Endothelial cell of umbilical vein (primary cell): ENCODE data around the gene HEXA. TPM values are rescaled to one million over a fixed set of nuclear protein-coding genes. Genes with fewer than 3 reads are reported as not detected.

Experiments used
- BruUV-seq: library from RNA; stranded (reverse); fragments of 400-500 nt; replicated peaks from 2 replicates; lab custom pipeline; 2021; lab: Mats Ljungman, UMichigan
- CTCF ChIA-PET: fragments of 300-600, 350-600 bp; sonication (Branson Sonifier 250); formaldehyde crosslinking; loops from one replicate; lab custom pipeline; 2021; ENCODE audit warnings: antibody characterized with exemption, inconsistent platforms; lab: Charles Lee
- POLR2A ChIA-PET: fragments of 300-600, 350-600 bp; sonication (Branson Sonifier 250); formaldehyde crosslinking; loops from one replicate; lab custom pipeline; 2021; ENCODE audit warnings: antibody characterized with exemption, inconsistent platforms; lab: Charles Lee
- DNase-seq: peaks from one replicate; pipeline ENCODE4 v3.0.0-alpha.2; 2011; ENCODE audit warnings: low read depth, low spot score
- FAIRE-seq: peaks from 2 replicates; lab custom pipeline; 2011; peaks lifted over from hg19 to GRCh38; lab: Jason Lieb, UNC
- H2AFZ ChIP-seq: 2 replicates; pipeline ENCODE4 v1.6.0; 2012; ENCODE audit warnings: low read depth, low read length, control low read depth, inconsistent platforms
- H3K27ac ChIP-seq: 2 replicates; pipeline ENCODE4 v1.5.1; 2011; ENCODE audit warnings: low read depth, mild to moderate bottlenecking, control low read depth, low read length, moderate library complexity; ENCODE audit not compliant: insufficient read depth
- H3K27me3 ChIP-seq, 2 experiments: 2 replicates each; pipeline versions ENCODE4 v1.6.0 to v1.6.1; 2011; ENCODE audit warnings: low read length in 2 of 2, mixed read lengths in 1 of 2; ENCODE audit not compliant: control insufficient read depth in 2 of 2, insufficient read depth in 2 of 2
- H3K36me3 ChIP-seq, 2 experiments: 2 replicates in 1 of 2; 3 replicates in 1 of 2; pipeline ENCODE4 v1.5.1; 2011; ENCODE audit warnings: low read length in 2 of 2, mild to moderate bottlenecking in 1 of 2, moderate library complexity in 1 of 2; ENCODE audit not compliant: control insufficient read depth in 2 of 2, insufficient read depth in 2 of 2; ENCODE audit errors: extremely low read depth in 1 of 2
- H3K4me1 ChIP-seq: 3 replicates; pipeline ENCODE4 v1.5.1; 2011; ENCODE audit warnings: mild to moderate bottlenecking, low read length; ENCODE audit not compliant: control insufficient read depth, insufficient read depth; ENCODE audit errors: extremely low read depth
- H3K4me2 ChIP-seq: 2 replicates; pipeline ENCODE4 v1.6.1; 2011; ENCODE audit warnings: low read length, control low read depth, mixed read lengths; ENCODE audit not compliant: insufficient read depth
- H3K4me3 ChIP-seq, 3 experiments: fragments of 200-600 bp in 1 of 3; sonication (generic), shearing (Covaris generic) in 1 of 3; replicated peaks in 1 of 3; 2 replicates each; pipeline ENCODE4 v1.5.1; 2011 to 2016; ENCODE audit warnings: control low read depth in 3 of 3, low read length in 3 of 3, mild to moderate bottlenecking in 2 of 3, inconsistent platforms in 1 of 3, low read depth in 1 of 3, moderate library complexity in 1 of 3; ENCODE audit not compliant: insufficient read depth in 1 of 3
- H3K79me2 ChIP-seq: 2 replicates; pipeline ENCODE4 v1.6.0; 2012; ENCODE audit warnings: low read length, inconsistent platforms; ENCODE audit not compliant: control insufficient read depth, insufficient read depth
- H3K9ac ChIP-seq: replicated peaks from 2 replicates; pipeline ENCODE3; 2011; ENCODE audit warnings: low read length, control low read depth; ENCODE audit not compliant: insufficient read depth; ENCODE audit errors: extremely low read depth
- H3K9me1 ChIP-seq: replicated peaks from 3 replicates; pipeline ENCODE4 v1.6.0; 2011; ENCODE audit warnings: mild to moderate bottlenecking, low read length; ENCODE audit not compliant: control insufficient read depth, insufficient read depth; ENCODE audit errors: extremely low read depth
- H3K9me3 ChIP-seq: replicated peaks from 2 replicates; pipeline ENCODE4 v1.5.1; 2012; ENCODE audit warnings: low read length, inconsistent platforms; ENCODE audit not compliant: control insufficient read depth, insufficient read depth
- H4K20me1 ChIP-seq: replicated peaks from 2 replicates; pipeline ENCODE3; 2011; ENCODE audit warnings: mild to moderate bottlenecking, low read length; ENCODE audit not compliant: control insufficient read depth, insufficient read depth; ENCODE audit errors: extremely low read depth
- EZH2 ChIP-seq: IDR thresholded peaks from 2 replicates; pipeline ENCODE4 v1.6.1; 2012; ENCODE audit warnings: borderline replicate concordance, low read depth, mild to moderate bottlenecking, moderate library complexity, low read length, inconsistent platforms; ENCODE audit not compliant: severe bottlenecking
- FOS ChIP-seq: IDR thresholded peaks from 2 replicates; pipeline ENCODE4 v1.6.1; 2011; ENCODE audit warnings: mild to moderate bottlenecking, low read length, moderate library complexity, borderline replicate concordance; ENCODE audit not compliant: insufficient read depth
- GATA2 ChIP-seq: IDR thresholded peaks from 2 replicates; pipeline ENCODE4 v1.7.0; 2011; ENCODE audit warnings: low read depth, mild to moderate bottlenecking, moderate library complexity, mixed read lengths, low read length; ENCODE audit not compliant: insufficient read length, insufficient read depth
- JUN ChIP-seq: IDR thresholded peaks from 2 replicates; pipeline ENCODE4 v1.6.1; 2011; ENCODE audit warnings: borderline replicate concordance, low read depth; ENCODE audit not compliant: insufficient read length, insufficient read depth
- MYC ChIP-seq: IDR thresholded peaks from one replicate; pipeline ENCODE4 v1.6.1; 2011; ENCODE audit warnings: mild to moderate bottlenecking, low read depth, low read length
- POLR2A ChIP-seq: IDR thresholded peaks from 2 replicates; pipeline ENCODE4 v1.6.1; 2012; ENCODE audit warnings: low read depth, mild to moderate bottlenecking, control low read depth, low read length
- POLR2AphosphoS5 ChIP-seq: IDR thresholded peaks from 2 replicates; pipeline ENCODE4 v1.6.1; 2012; ENCODE audit warnings: low read depth, mild to moderate bottlenecking, control low read depth, low read length, moderate library complexity; ENCODE audit not compliant: insufficient read depth
- dilution Hi-C: fragments of 300-500 bp; cut with MboI; formaldehyde crosslinking; loops from one replicate; pipeline ENCODE4 v1.15.0; 2019; ENCODE audit warnings: low sequenced_read_pairs; ENCODE audit not compliant: extremely low pct_ligation_motif_present
- intact Hi-C: fragments of 100-400 bp; cut with micrococcal nuclease; formaldehyde crosslinking; loops from one replicate; pipeline ENCODE4 v1.10.0; 2022
- polyA plus RNA-seq, 4 experiments: library from polyadenylated mRNA; depleted of rRNA in 3 of 4; stranded (reverse) in 3 of 4; unstranded in 1 of 4; fragments of >200 nt; gene quantifications; 2 replicates each; pipeline versions ENCODE4 v1.2.1 to v1.2.3, GENCODE V29; 2011 to 2012; ENCODE audit warnings: missing spikeins in 1 of 4
- total RNA-seq: library from RNA; stranded (reverse); gene quantifications from 2 replicates; pipeline ENCODE4 v1.2.3, GENCODE V29; 2021
- TF ChIP-seq, protein P1 (sequence below), 2 donors: IDR thresholded peaks; 1 replicate in 1 of 2; 2 replicates in 1 of 2; pipeline ENCODE4 v1.5.1; 2011; ENCODE audit warnings: low read length in 2 of 2, mild to moderate bottlenecking in 2 of 2, moderate library complexity in 2 of 2, control low read depth in 1 of 2, inconsistent platforms in 1 of 2, low read depth in 1 of 2; ENCODE audit not compliant: insufficient read depth in 1 of 2; ENCODE audit errors: extremely low read depth in 1 of 2
- TF ChIP-seq, protein P2 (sequence below): IDR thresholded peaks from 2 replicates; pipeline ENCODE4 v1.6.1; 2011; ENCODE audit not compliant: insufficient read depth, insufficient read length

The HEXA gene
- total and polyA plus RNA-seq, 2 donors (not counting 3 experiments of a cell fraction or from before 2014, with no cell fraction given) = 108 to 212 TPM

GRCh38 chr15:72368325-72368724, 7.5 kb downstream of the HEXA start:
- CTCF ChIA-PET = interaction anchor here (0.9 to 1.0 kb wide), 2 partner anchors 13 to 16 kb away, joined by 3 read pairs; no protein-coding TSS in a partner anchor
- no peak overlapping the region for H2AFZ ChIP-seq
- H3K4me3 ChIP-seq = no peak overlapping the region
- POLR2A ChIA-PET = interaction anchor here (0.6 kb wide), 1 partner anchor 13 kb away, joined by 3 read pairs; no protein-coding TSS in a partner anchor
- no peaks in the 10 kb centered on the region for H3K9me1 ChIP-seq
- peaks cover 9% of the 10 kb centered on the region for H3K4me1 ChIP-seq
- no peaks in the 10 kb centered on the region for H3K36me3 ChIP-seq
- intact Hi-C loops (no loop called here), dilution Hi-C loops (no loop called here)
- H3K9ac ChIP-seq = no peak overlapping the region
- no peaks in the 10 kb centered on the region for H3K9me3 ChIP-seq
- no peak overlapping the region for H3K4me2 ChIP-seq
- no peak overlapping the region for H3K27ac ChIP-seq
- TF ChIP-seq, protein P1, sequence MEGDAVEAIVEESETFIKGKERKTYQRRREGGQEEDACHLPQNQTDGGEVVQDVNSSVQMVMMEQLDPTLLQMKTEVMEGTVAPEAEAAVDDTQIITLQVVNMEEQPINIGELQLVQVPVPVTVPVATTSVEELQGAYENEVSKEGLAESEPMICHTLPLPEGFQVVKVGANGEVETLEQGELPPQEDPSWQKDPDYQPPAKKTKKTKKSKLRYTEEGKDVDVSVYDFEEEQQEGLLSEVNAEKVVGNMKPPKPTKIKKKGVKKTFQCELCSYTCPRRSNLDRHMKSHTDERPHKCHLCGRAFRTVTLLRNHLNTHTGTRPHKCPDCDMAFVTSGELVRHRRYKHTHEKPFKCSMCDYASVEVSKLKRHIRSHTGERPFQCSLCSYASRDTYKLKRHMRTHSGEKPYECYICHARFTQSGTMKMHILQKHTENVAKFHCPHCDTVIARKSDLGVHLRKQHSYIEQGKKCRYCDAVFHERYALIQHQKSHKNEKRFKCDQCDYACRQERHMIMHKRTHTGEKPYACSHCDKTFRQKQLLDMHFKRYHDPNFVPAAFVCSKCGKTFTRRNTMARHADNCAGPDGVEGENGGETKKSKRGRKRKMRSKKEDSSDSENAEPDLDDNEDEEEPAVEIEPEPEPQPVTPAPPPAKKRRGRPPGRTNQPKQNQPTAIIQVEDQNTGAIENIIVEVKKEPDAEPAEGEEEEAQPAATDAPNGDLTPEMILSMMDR (IDR thresholded peaks at IDR 0.05; ENCODE audit: extremely low read depth in 1 of 2, insufficient read depth in 1 of 2, low read depth in 1 of 2, low read length in 2 of 2) = no peak
- TF ChIP-seq, protein P2, sequence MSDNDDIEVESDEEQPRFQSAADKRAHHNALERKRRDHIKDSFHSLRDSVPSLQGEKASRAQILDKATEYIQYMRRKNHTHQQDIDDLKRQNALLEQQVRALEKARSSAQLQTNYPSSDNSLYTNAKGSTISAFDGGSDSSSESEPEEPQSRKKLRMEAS = no peak
- no peak for TF ChIP-seq POLR2AphosphoS5
- TF ChIP-seq EZH2 = no peak
- no peak for TF ChIP-seq FOS
- no peak for TF ChIP-seq JUN
- no peak for TF ChIP-seq GATA2
- TF ChIP-seq POLR2A = no peak
- no peak for TF ChIP-seq MYC
- BruUV-seq = no TSS peak
- no peak for FAIRE-seq
- no peak for DNase-seq
- H4K20me1 ChIP-seq = no peaks in the 10 kb centered on the region
- H3K27me3 ChIP-seq = no peaks in the 10 kb centered on the region
- peaks cover 7% of the 10 kb centered on the region for H3K79me2 ChIP-seq
